A172 (cell line): Measurements from ENCODE around the gene HNRNPLL. TPM values are rescaled to one million over a fixed set of nuclear protein-coding genes. Genes with fewer than 3 reads are reported as not detected.
A peak's percentile ranks its signal among the peaks of the same experiment; 100 is the strongest.

ENCODE experiments used
- DNase-seq: peaks from one replicate; pipeline ENCODE4 v3.0.0-alpha.2; 2015; ENCODE audit warnings: low spot score
- total RNA-seq: library from RNA; depleted of rRNA; stranded (reverse); fragments of >200 nt; shearing (Covaris generic); gene quantifications from 2 replicates; pipeline ENCODE4 v1.2.3, GENCODE V29; 2014

HNRNPLL gene
- total RNA-seq, 1 experiment from 2014 or later, result 49.2 TPM

- no peak for DNase-seq
Measured at GRCh38 chr2:38592951-38593350, 9.8 kb downstream of the HNRNPLL start.

GRCh38 chr2:38591152-38591551 lies 11.6 kb downstream of the HNRNPLL start:
- no peak for DNase-seq

- DNase-seq, result no peak
Measured at GRCh38 chr2:38590053-38590452, 12.7 kb downstream of the HNRNPLL start.

- DNase-seq, result no peak
Measured at GRCh38 chr2:38586931-38587330, 15.8 kb downstream of the HNRNPLL start.

GRCh38 chr2:38584881-38585280 lies 17.8 kb downstream of the HNRNPLL start:
- DNase-seq, result no peak

- no peak for DNase-seq
Measured at GRCh38 chr2:38583994-38584393, 18.7 kb downstream of the HNRNPLL start.

- DNase-seq, result no peak
Measured at GRCh38 chr2:38583524-38583923, 19.2 kb downstream of the HNRNPLL start.

GRCh38 chr2:38581193-38582147 lies 21.3 kb downstream of the HNRNPLL start:
- peak; percentile 69 for DNase-seq

GRCh38 chr2:38580115-38580636 lies 22.6 kb downstream of the HNRNPLL start:
- no peak for DNase-seq

- no peak for DNase-seq
Measured at GRCh38 chr2:38578832-38579231, 23.9 kb downstream of the HNRNPLL start.

GRCh38 chr2:38574278-38574677 lies 28.4 kb downstream of the HNRNPLL start:
- no peak for DNase-seq

GRCh38 chr2:38572167-38572566 lies 30.6 kb downstream of the HNRNPLL start:
- no peak for DNase-seq

GRCh38 chr2:38571193-38571592 lies 31.5 kb downstream of the HNRNPLL start:
- no peak for DNase-seq

- DNase-seq, result no peak
Measured at GRCh38 chr2:38568724-38569436, 33.8 kb downstream of the HNRNPLL start.

- no peak for DNase-seq
Measured at GRCh38 chr2:38565333-38565732, 37.4 kb downstream of the HNRNPLL start.

- no peak for DNase-seq
Measured at GRCh38 chr2:38561691-38562090, 41.0 kb downstream of the HNRNPLL start.

- DNase-seq, result no peak
Measured at GRCh38 chr2:38560092-38560491, 42.6 kb downstream of the HNRNPLL start.

- no peak for DNase-seq
Measured at GRCh38 chr2:38557981-38558380, 44.7 kb downstream of the HNRNPLL start.

- DNase-seq, result no peak
Measured at GRCh38 chr2:38557217-38557616, 45.5 kb downstream of the HNRNPLL start.

GRCh38 chr2:38556006-38556801 lies 46.5 kb downstream of the HNRNPLL start:
- DNase-seq, result no peak

- peak; percentile 18 for DNase-seq
Measured at GRCh38 chr2:38554973-38555595, 47.6 kb downstream of the HNRNPLL start.
